Osteocyte (in vitro differentiated cells): Measurements from ENCODE around the gene ATG10. TPM values are rescaled to one million over a fixed set of nuclear protein-coding genes. Genes with fewer than 3 reads are reported as not detected.
A peak's percentile ranks its signal among the peaks of the same experiment; 100 is the strongest.
"Not testable (repeated sequence)": the region's sequence is repeated elsewhere in the genome, so short reads cannot be mapped to it uniquely, and the experiment has no call there.

Experiments
- DNase-seq: peaks from one replicate; pipeline ENCODE4 v3.0.0; 2021; ENCODE audit warnings: mixed read lengths; ENCODE audit not compliant: unreplicated experiment; ENCODE audit errors: extremely low spot score
- H3K27ac Mint-ChIP-seq: one replicate; pipeline ENCODE4 v1.8.0; 2021; ENCODE audit warnings: mild to moderate bottlenecking, mixed read lengths; ENCODE audit not compliant: unreplicated experiment
- H3K27me3 Mint-ChIP-seq: one replicate; pipeline ENCODE4 v1.8.0; 2021; ENCODE audit warnings: mixed read lengths; ENCODE audit not compliant: unreplicated experiment
- H3K36me3 Mint-ChIP-seq: one replicate; pipeline ENCODE4 v1.8.0; 2021; ENCODE audit warnings: mixed read lengths; ENCODE audit not compliant: unreplicated experiment
- H3K4me1 Mint-ChIP-seq: one replicate; pipeline ENCODE4 v1.8.0; 2021; ENCODE audit warnings: mixed read lengths; ENCODE audit not compliant: unreplicated experiment
- H3K4me3 Mint-ChIP-seq: one replicate; pipeline ENCODE4 v1.8.0; 2021; ENCODE audit warnings: mild to moderate bottlenecking, moderate library complexity, mixed read lengths; ENCODE audit not compliant: unreplicated experiment
- H3K9me3 Mint-ChIP-seq: one replicate; pipeline ENCODE4 v1.8.0; 2021; ENCODE audit warnings: mixed read lengths; ENCODE audit not compliant: unreplicated experiment
- total RNA-seq: library from RNA; stranded (reverse); gene quantifications from 2 replicates; pipeline ENCODE4 v1.2.1, GENCODE V29; 2021
- TF ChIP-seq, protein P1 (sequence below): fragments of 200-600 bp; sonication (generic); IDR thresholded peaks from 2 replicates; pipeline ENCODE4 v1.5.0; 2021; ENCODE audit warnings: antibody characterized with exemption, mild to moderate bottlenecking, moderate library complexity

Gene ATG10
- total RNA-seq, 1 donor from 2014 or later, result 8.3 TPM

DNA sequence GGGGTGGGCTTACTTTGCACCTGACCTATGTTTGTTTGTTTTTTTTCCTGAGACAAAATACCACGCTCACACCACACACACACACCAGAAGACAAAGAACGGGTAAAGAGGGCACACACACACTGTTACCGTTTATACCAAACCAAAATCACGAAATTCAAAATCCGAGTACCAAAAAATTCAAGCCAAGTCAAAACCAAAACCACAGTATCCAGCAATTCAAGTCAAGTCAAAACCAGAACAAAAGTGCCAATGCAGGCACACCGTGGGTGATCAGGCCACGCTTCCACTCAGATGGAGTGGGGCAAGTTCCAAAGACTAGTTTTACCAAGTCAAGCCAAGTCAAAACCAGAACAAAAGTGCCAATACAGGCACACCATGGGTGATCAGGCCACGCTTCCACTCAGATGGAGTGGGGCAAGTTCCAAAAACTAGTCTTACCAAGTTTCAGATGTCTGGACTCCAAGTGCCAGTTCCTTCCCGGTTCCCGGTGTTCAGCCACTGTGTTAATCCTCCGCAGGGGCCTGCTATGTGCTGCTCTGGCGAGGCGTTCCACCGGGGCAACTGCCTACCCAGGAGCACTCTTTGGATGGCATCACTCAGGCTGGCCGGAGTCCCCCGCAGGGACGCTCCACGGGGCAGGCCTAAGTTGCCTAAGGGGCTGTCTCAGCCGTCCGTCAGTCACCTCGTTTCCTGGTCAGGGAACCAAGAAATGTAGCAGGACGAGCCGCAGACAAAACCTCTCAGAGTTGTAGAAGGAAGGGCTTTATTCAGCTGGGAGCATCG, 300.9 kb downstream of the ATG10 start:
- peaks cover 51% of the 10 kb centered on the region for H3K36me3 Mint-ChIP-seq

GRCh38 chr5:82273426-82273825, 301.6 kb downstream of the ATG10 start:
- not testable (repeated sequence) for H3K9me3 Mint-ChIP-seq, H3K4me3 Mint-ChIP-seq, DNase-seq, H3K27me3 Mint-ChIP-seq
- peak overlapping the region; percentile 59 for H3K27ac Mint-ChIP-seq
- H3K36me3 Mint-ChIP-seq, result peaks cover 49% of the 10 kb centered on the region
- peaks cover 26% of the 10 kb centered on the region for H3K4me1 Mint-ChIP-seq

More for the DNA sequence above, 300.9 kb downstream of the ATG10 start:
- H3K27me3 Mint-ChIP-seq, DNase-seq, H3K9me3 Mint-ChIP-seq, H3K4me3 Mint-ChIP-seq: not testable (repeated sequence)
- peak overlapping the region; percentile 72 for H3K27ac Mint-ChIP-seq
- peaks cover 24% of the 10 kb centered on the region for H3K4me1 Mint-ChIP-seq

DNA sequence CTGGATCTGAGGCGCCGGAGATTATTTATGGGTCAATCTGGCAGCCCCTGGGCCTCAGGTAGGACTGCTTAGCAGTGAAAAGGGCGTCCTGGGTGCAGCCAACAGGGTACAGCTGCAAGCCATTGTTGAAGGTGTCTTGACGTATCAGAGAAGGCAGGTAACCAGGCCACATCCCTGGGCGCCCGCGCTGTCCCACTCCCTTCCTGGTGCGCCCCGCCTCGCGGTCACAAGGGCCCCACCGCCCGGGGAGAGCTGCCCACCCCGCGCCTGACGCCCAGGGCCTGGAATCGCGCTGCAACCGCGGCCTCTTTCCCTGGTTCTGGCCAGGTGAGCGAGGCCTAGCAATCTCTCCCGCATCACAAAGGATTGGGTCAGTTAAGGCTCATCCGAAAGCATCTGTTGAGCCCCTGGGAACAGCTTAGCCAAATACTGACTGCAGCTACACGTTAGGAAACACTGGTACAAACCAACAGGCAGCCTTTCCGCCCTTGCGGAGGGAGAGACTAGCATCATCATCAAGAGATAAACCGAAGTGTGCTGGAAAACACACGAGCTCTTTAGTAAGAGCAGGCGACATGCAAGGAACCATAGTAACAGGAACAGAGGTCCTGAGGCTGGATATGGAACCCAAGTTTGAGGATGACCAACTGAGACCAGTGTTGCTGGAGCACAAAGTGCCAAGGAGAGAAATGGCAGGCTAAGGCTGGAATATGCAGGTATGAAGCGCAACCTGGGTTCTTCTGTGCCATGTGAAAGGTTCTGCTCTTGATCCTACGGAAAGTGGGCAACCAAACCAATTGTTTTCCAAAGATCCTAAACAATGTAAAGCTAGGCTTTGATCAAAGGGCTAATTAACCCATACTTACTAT, 302.8 kb downstream of the ATG10 start:
- TF ChIP-seq, protein P1, sequence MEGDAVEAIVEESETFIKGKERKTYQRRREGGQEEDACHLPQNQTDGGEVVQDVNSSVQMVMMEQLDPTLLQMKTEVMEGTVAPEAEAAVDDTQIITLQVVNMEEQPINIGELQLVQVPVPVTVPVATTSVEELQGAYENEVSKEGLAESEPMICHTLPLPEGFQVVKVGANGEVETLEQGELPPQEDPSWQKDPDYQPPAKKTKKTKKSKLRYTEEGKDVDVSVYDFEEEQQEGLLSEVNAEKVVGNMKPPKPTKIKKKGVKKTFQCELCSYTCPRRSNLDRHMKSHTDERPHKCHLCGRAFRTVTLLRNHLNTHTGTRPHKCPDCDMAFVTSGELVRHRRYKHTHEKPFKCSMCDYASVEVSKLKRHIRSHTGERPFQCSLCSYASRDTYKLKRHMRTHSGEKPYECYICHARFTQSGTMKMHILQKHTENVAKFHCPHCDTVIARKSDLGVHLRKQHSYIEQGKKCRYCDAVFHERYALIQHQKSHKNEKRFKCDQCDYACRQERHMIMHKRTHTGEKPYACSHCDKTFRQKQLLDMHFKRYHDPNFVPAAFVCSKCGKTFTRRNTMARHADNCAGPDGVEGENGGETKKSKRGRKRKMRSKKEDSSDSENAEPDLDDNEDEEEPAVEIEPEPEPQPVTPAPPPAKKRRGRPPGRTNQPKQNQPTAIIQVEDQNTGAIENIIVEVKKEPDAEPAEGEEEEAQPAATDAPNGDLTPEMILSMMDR, result no peak
- no peak for DNase-seq
- Mint-ChIP-seq H3K4me1 (peaks cover 33% of the 10 kb centered on the region), H3K27me3 (no peaks in the 10 kb centered on the region), H3K27ac (peak overlapping the region; percentile 59), H3K36me3 (peaks cover 45% of the 10 kb centered on the region), H3K9me3 (no peaks in the 10 kb centered on the region), H3K4me3 (no peak overlapping the region)

DNA sequence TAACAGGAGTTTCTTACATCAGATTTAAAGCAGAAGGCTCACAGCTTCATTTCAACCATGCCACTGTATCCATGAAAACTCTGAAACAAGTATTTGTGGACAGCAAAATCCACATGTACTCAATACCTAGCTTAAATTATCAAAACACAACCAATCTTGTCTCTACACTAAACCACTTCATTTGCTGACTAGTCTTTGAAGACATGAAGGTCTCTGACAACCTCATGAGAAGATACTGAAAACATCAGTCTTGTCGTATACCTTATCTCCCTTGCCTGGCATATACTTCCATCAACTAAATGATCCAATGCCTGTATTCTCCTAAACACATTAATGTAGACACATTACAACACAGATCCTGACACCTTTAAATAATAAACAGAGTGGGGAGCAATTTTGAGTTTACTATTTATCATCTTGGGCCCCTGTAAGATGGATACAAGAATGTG, 303.4 kb downstream of the ATG10 start:
- Mint-ChIP-seq H3K27me3 (no peaks in the 10 kb centered on the region), H3K4me1 (peaks cover 39% of the 10 kb centered on the region), H3K36me3 (peaks cover 42% of the 10 kb centered on the region), H3K27ac (no peak overlapping the region), H3K4me3 (no peak overlapping the region), H3K9me3 (no peaks in the 10 kb centered on the region)
- TF ChIP-seq, protein P1, result no peak
- DNase-seq, result no peak

DNA sequence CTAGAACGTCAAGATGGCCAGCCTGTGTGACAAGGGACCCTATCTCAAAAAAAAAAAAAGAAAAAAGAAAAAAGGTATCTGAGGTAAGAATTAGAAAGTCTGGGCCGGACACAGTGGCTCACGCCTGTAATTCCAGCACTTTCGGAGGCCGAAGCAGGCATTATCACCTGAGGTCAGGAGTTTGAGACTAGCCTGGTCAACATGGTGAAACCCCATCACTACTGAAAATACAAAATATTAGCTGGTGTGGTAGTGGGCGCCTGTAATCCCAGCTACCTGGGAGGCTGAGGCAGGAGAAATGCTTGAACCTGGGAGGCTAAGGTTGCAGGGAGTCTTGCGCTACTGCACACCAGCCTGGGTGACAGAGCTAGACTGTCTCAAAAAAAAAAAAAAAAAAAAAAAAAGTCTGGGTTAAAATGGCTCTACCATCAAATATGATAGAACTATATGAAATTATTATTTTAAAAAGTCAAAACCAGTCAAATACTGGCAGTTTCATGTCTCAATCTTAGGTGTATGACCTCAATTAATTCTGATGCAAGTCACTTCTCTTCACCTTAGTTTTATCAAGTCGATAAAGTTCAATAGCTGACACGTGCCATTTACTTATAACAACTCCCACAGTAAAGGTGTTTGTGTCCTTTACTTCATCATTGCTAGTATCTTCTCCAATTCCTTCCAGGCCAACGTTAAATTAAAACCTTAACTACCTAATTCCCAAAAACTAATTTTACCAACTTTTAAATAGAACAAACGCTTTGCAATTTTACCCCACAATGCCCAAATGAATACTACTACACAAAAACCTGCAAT, 305.2 kb downstream of the ATG10 start:
- H3K9me3 Mint-ChIP-seq, result no peaks in the 10 kb centered on the region
- no peaks in the 10 kb centered on the region for H3K27me3 Mint-ChIP-seq
- peaks cover 44% of the 10 kb centered on the region for H3K4me1 Mint-ChIP-seq
- DNase-seq, result no peak
- H3K36me3 Mint-ChIP-seq, result peaks cover 42% of the 10 kb centered on the region
- peak overlapping the region; percentile 91 for H3K4me3 Mint-ChIP-seq
- TF ChIP-seq, protein P1, result no peak
- H3K27ac Mint-ChIP-seq, result peak overlapping the region; percentile 99
